HepG2 (cell line): Measurements from ENCODE around the gene GALNT10. TPM values are rescaled to one million over a fixed set of nuclear protein-coding genes. Genes with fewer than 3 reads are reported as not detected.

Source experiments
- ATAC-seq: fragments of 200-7000 bp; cut with Tn5 transposase; 3 replicates; pipeline ENCODE4 v1.9.1; 2020; ENCODE audit warnings: mild to moderate bottlenecking, moderate library complexity
- BruUV-seq: library from RNA; stranded (reverse); fragments of 400-500 nt; replicated peaks from 2 replicates; lab custom pipeline; 2021; lab: Mats Ljungman, UMichigan
- CTCF ChIA-PET: fragments of 300-600 bp; formaldehyde crosslinking; extraction: SDS; loops from one replicate; lab custom pipeline; 2021; ENCODE audit warnings: low total read pairs, inconsistent platforms, low intra/inter-chr PET ratio; lab: Yijun Ruan, JAX
- POLR2A ChIA-PET: fragments of 350-600 bp; sonication (Branson Sonifier 250); formaldehyde crosslinking; loops from one replicate; lab custom pipeline; 2020; ENCODE audit warnings: antibody characterized with exemption, inconsistent platforms; lab: Yijun Ruan, JAX
- DNase-seq: peaks from one replicate; pipeline ENCODE4 v3.0.0-alpha.2; 2015; ENCODE audit warnings: low spot score
- FAIRE-seq: peaks from 3 replicates; lab custom pipeline; 2011; peaks lifted over from hg19 to GRCh38; lab: Jason Lieb, UNC
- H2AFZ ChIP-seq: one replicate; pipeline ENCODE4 v1.6.1; 2011; ENCODE audit warnings: low read length, inconsistent platforms
- H3K27ac ChIP-seq: fragments of 300-600 bp; 3 replicates; pipeline ENCODE4 v1.8.0; 2011; ENCODE audit warnings: mixed run types, mild to moderate bottlenecking, mixed read lengths, low read length, inconsistent platforms; ENCODE audit not compliant: insufficient read depth; ENCODE audit errors: extremely low read length
- H3K27me3 ChIP-seq, 2 experiments: fragments of 200-600 bp in 1 of 2; 2 replicates in 1 of 2; 3 replicates in 1 of 2; pipeline versions ENCODE4 v1.6.0 to v1.8.0; 2011; ENCODE audit warnings: low read length in 2 of 2, mild to moderate bottlenecking in 2 of 2, moderate library complexity in 2 of 2, inconsistent platforms in 1 of 2; ENCODE audit not compliant: insufficient read depth in 2 of 2, control insufficient read depth in 1 of 2
- H3K36me3 ChIP-seq, 2 experiments: fragments of 200-600 bp in 1 of 2; replicated peaks in 1 of 2; 2 replicates in 1 of 2; 3 replicates in 1 of 2; pipeline versions ENCODE4 v1.5.1 to v1.8.0; 2011; ENCODE audit warnings: low read length in 2 of 2, inconsistent platforms in 1 of 2; ENCODE audit not compliant: insufficient read depth in 2 of 2, control insufficient read depth in 1 of 2
- H3K4me1 ChIP-seq: 2 replicates; pipeline ENCODE4 v1.5.1; 2012; ENCODE audit warnings: low read length, inconsistent platforms; ENCODE audit not compliant: insufficient read depth
- H3K4me2 ChIP-seq: 2 replicates; pipeline ENCODE4 v1.6.0; 2011; ENCODE audit warnings: low read depth, low read length, inconsistent platforms
- H3K4me3 ChIP-seq, 3 experiments: fragments of 200-600 bp in 1 of 3; sonication (generic), shearing (Covaris generic) in 1 of 3; replicated peaks in 1 of 3; 2 replicates each; pipeline ENCODE4 v1.5.1; 2011 to 2016; ENCODE audit warnings: low read length in 3 of 3, inconsistent platforms in 2 of 3, low read depth in 2 of 3, mild to moderate bottlenecking in 2 of 3, control low read depth in 1 of 3, mixed read lengths in 1 of 3; ENCODE audit not compliant: insufficient read depth in 1 of 3
- H3K79me2 ChIP-seq: one replicate; pipeline ENCODE4 v1.6.1; 2011; ENCODE audit warnings: low read length, inconsistent platforms; ENCODE audit not compliant: insufficient read depth
- H3K9ac ChIP-seq: 2 replicates; pipeline ENCODE4 v1.6.0; 2011; ENCODE audit warnings: mild to moderate bottlenecking, low read depth, low read length, inconsistent platforms; ENCODE audit not compliant: insufficient read depth
- H3K9me3 ChIP-seq: 2 replicates; pipeline ENCODE4 v1.5.1; 2012; ENCODE audit warnings: mild to moderate bottlenecking, low read length
- H4K20me1 ChIP-seq: 2 replicates; pipeline ENCODE4 v1.6.0; 2011; ENCODE audit warnings: inconsistent platforms, mild to moderate bottlenecking, low read length, moderate library complexity; ENCODE audit not compliant: insufficient read depth
- ASH2L ChIP-seq: fragments of 300-600, 200-600 bp; sonication (generic); IDR thresholded peaks from 2 replicates; pipeline ENCODE4 v1.7.0; 2017; ENCODE audit warnings: low read depth, mild to moderate bottlenecking, moderate library complexity, mixed read lengths, low read length; ENCODE audit not compliant: insufficient read length
- JUNB ChIP-seq: sonication (generic); formaldehyde crosslinking; IDR thresholded peaks from 2 replicates; pipeline ENCODE4 v1.8.0; 2022; ENCODE audit warnings: missing genetic modification reagents, mild to moderate bottlenecking, borderline replicate concordance
- KAT7 ChIP-seq: IDR thresholded peaks from 2 replicates; pipeline ENCODE4 v1.6.1; 2018; ENCODE audit warnings: borderline replicate concordance, missing compliant biosample characterization
- MIER3 ChIP-seq: IDR thresholded peaks from 2 replicates; pipeline ENCODE4 v1.6.1; 2016; ENCODE audit warnings: missing compliant biosample characterization, borderline replicate concordance
- MTF2 ChIP-seq: sonication (generic); formaldehyde crosslinking; IDR thresholded peaks from 2 replicates; pipeline ENCODE4 v1.5.0; 2020; ENCODE audit warnings: missing genetic modification reagents, borderline replicate concordance
- NR2F6 ChIP-seq, 2 experiments: IDR thresholded peaks; 2 replicates each; pipeline ENCODE4 v1.6.1; 2016; ENCODE audit warnings: antibody characterized with exemption in 1 of 2, mild to moderate bottlenecking in 1 of 2
- TBP ChIP-seq: sonication (generic); formaldehyde crosslinking; IDR thresholded peaks from 2 replicates; pipeline ENCODE4 v1.5.0; 2020; ENCODE audit warnings: missing genetic modification reagents
- TEAD3 ChIP-seq: optimal IDR thresholded peaks from 2 replicates; pipeline ENCODE3; 2016; ENCODE audit warnings: borderline replicate concordance
- ZNF264 ChIP-seq: sonication (generic); formaldehyde crosslinking; IDR thresholded peaks from 2 replicates; pipeline ENCODE4 v1.4.0; 2020; ENCODE audit warnings: missing genetic modification reagents
- ZNF343 ChIP-seq: sonication (generic); formaldehyde crosslinking; IDR thresholded peaks from 2 replicates; pipeline ENCODE4 v1.4.0; 2020; ENCODE audit warnings: mild to moderate bottlenecking, missing genetic modification reagents
- ZNF431 ChIP-seq: sonication (generic); formaldehyde crosslinking; IDR thresholded peaks from 2 replicates; pipeline ENCODE4 v1.9.0; 2022; ENCODE audit warnings: missing genetic modification reagents, low read depth, mild to moderate bottlenecking, borderline replicate concordance
- ZNF768 ChIP-seq: sonication (generic); formaldehyde crosslinking; IDR thresholded peaks from 2 replicates; pipeline ENCODE4 v1.4.0; 2020; ENCODE audit warnings: missing genetic modification reagents
- ZNF777 ChIP-seq: sonication (generic); formaldehyde crosslinking; IDR thresholded peaks from 2 replicates; pipeline ENCODE4 v1.4.0; 2020; ENCODE audit warnings: missing genetic modification reagents
- ZSCAN9 ChIP-seq: IDR thresholded peaks from 2 replicates; pipeline ENCODE4 v1.6.1; 2016; ENCODE audit warnings: borderline replicate concordance
- WGBS: methylation state at CpG from one replicate; pipeline ENCODE4 v1.1.6; 2017; ENCODE audit warnings: low lambda C conversion rate; 5-methylcytosine and 5-hydroxymethylcytosine counted together
- in situ Hi-C: cut with HindIII; loops from 2 replicates; pipeline ENCODE4 v1.10.0; 2017; ENCODE audit warnings: low pct_unique_long_range_greater_than_20kb; ENCODE audit not compliant: extremely low pct_ligation_motif_present
- intact Hi-C: fragments of 100-400 bp; cut with micrococcal nuclease; formaldehyde crosslinking; loops from one replicate; pipeline ENCODE4 v1.10.0; 2022; ENCODE audit not compliant: unreplicated experiment
- polyA plus RNA-seq, 8 experiments: library from polyadenylated mRNA; depleted of rRNA in 3 of 8; stranded (reverse) in 7 of 8; unstranded in 1 of 8; fragments of >200 nt; fragmentation: Illumina TruSeq in 4 of 8; extraction: Trizol in 4 of 8; gene quantifications; 2 replicates each; pipeline versions ENCODE4 v1.2.1 to v1.2.3, GENCODE V29; 2011 to 2016; ENCODE audit warnings: low read depth in 4 of 8, missing spikeins in 1 of 8, mixed read lengths in 1 of 8; ENCODE audit not compliant: insufficient read depth in 1 of 8
- total RNA-seq, 5 experiments: library from RNA; depleted of rRNA; stranded (reverse); fragments of >200 nt; fragmentation: Illumina TruSeq; extraction: Trizol; gene quantifications; 2 replicates each; pipeline ENCODE4 v1.2.3, GENCODE V29; 2016; ENCODE audit warnings: low read depth in 1 of 5
- TF ChIP-seq, protein P1 (sequence below): sonication (generic); formaldehyde crosslinking; IDR thresholded peaks from 2 replicates; pipeline ENCODE4 v1.4.0; 2020; ENCODE audit warnings: low read depth, mild to moderate bottlenecking, missing genetic modification reagents
- TF ChIP-seq, protein P2 (sequence below): sonication (generic); formaldehyde crosslinking; IDR thresholded peaks from 2 replicates; pipeline ENCODE4 v1.9.0; 2021; ENCODE audit warnings: mild to moderate bottlenecking, missing genetic modification reagents
- TF ChIP-seq, protein P3 (sequence below): sonication (generic); formaldehyde crosslinking; IDR thresholded peaks from 2 replicates; pipeline ENCODE4 v1.4.0; 2020; ENCODE audit warnings: missing genetic modification reagents

GALNT10 gene
- total and polyA plus RNA-seq, 2 of the 13 experiments (the other 11 are each of a cell fraction or from before 2014, with no cell fraction given): 8.1 to 11.2 TPM

DNA sequence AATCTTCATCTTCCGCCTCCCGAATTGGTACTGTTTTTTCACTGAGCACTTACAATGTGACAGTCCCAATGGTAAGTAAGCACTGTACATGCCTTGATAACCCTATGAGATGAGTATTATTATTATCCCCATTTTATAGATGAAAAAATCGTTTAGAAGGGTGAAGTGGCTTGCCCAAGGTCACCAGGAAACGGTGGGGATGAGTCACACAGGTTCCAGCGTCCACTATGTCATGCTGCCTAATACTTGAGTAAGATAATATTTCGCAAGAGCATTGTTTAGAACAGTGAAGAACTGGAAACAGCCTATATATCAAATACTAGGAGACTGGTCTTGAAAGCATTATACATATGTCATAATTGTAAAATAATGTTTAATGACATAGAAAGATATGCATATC is 274.6 kb downstream of the GALNT10 start:
- CTCF ChIA-PET: no interaction called here
- Histone ChIP-seq H3K27me3 (peaks cover 0 to 3% of the 10 kb centered on the region in 2 experiments; a peak in 2 of 5 replicates), H3K79me2 (no peaks in the 10 kb centered on the region), H3K4me3 (no peak overlapping the region), H3K9me3 (no peaks in the 10 kb centered on the region), H3K27ac (no peak overlapping the region), H4K20me1 (no peaks in the 10 kb centered on the region), H3K4me1 (peaks cover 54% of the 10 kb centered on the region), H3K4me2 (no peak overlapping the region), H2AFZ (no peak overlapping the region), H3K9ac (no peak overlapping the region), H3K36me3 (no peaks in the 10 kb centered on the region)
- POLR2A ChIA-PET: no interaction called here
- intact Hi-C loops (loop anchor here (1.0 to 5.0 kb wide), 2 partner anchors 20 to 393 kb away; partner anchors contain the start of gene SAP30L), in situ Hi-C loops (loop anchor here (5.0 kb wide), 1 partner anchor 142 kb away; no protein-coding TSS in a partner anchor)
- WGBS: 29% methylated on average over 6 of the region's 6 CpGs
- DNase-seq (peak; percentile 71), ATAC-seq (peak; percentile 11; the same call in 1 of the 3 replicates), FAIRE-seq (no peak)
- no TSS peak for BruUV-seq
- TF ChIP-seq JUNB (peak; percentile 43; the same call in 1 of the 2 replicates), ZNF264 (no peak), ZNF343 (CRISPR knock-in tag) (no peak), KAT7 (CRISPR knock-in tag) (no peak), ZNF768 (CRISPR knock-in tag) (no peak), TEAD3 (no peak), NR2F6 (IDR thresholded peaks at IDR 0.05) (no peak), NR2F6 (CRISPR knock-in tag; IDR thresholded peaks at IDR 0.05) (0 out of 2 replicates have a peak, but pooled peaks have one; percentile 12), ASH2L (no peak), TBP (no peak), MTF2 (no peak), ZNF431 (CRISPR knock-in tag) (no peak), MIER3 (no peak), ZNF777 (CRISPR knock-in tag) (no peak), ZSCAN9 (CRISPR knock-in tag) (no peak)
- TF ChIP-seq, protein P1, sequence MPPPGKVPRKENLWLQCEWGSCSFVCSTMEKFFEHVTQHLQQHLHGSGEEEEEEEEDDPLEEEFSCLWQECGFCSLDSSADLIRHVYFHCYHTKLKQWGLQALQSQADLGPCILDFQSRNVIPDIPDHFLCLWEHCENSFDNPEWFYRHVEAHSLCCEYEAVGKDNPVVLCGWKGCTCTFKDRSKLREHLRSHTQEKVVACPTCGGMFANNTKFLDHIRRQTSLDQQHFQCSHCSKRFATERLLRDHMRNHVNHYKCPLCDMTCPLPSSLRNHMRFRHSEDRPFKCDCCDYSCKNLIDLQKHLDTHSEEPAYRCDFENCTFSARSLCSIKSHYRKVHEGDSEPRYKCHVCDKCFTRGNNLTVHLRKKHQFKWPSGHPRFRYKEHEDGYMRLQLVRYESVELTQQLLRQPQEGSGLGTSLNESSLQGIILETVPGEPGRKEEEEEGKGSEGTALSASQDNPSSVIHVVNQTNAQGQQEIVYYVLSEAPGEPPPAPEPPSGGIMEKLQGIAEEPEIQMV (CRISPR knock-in tag): no peak
- TF ChIP-seq, protein P2, sequence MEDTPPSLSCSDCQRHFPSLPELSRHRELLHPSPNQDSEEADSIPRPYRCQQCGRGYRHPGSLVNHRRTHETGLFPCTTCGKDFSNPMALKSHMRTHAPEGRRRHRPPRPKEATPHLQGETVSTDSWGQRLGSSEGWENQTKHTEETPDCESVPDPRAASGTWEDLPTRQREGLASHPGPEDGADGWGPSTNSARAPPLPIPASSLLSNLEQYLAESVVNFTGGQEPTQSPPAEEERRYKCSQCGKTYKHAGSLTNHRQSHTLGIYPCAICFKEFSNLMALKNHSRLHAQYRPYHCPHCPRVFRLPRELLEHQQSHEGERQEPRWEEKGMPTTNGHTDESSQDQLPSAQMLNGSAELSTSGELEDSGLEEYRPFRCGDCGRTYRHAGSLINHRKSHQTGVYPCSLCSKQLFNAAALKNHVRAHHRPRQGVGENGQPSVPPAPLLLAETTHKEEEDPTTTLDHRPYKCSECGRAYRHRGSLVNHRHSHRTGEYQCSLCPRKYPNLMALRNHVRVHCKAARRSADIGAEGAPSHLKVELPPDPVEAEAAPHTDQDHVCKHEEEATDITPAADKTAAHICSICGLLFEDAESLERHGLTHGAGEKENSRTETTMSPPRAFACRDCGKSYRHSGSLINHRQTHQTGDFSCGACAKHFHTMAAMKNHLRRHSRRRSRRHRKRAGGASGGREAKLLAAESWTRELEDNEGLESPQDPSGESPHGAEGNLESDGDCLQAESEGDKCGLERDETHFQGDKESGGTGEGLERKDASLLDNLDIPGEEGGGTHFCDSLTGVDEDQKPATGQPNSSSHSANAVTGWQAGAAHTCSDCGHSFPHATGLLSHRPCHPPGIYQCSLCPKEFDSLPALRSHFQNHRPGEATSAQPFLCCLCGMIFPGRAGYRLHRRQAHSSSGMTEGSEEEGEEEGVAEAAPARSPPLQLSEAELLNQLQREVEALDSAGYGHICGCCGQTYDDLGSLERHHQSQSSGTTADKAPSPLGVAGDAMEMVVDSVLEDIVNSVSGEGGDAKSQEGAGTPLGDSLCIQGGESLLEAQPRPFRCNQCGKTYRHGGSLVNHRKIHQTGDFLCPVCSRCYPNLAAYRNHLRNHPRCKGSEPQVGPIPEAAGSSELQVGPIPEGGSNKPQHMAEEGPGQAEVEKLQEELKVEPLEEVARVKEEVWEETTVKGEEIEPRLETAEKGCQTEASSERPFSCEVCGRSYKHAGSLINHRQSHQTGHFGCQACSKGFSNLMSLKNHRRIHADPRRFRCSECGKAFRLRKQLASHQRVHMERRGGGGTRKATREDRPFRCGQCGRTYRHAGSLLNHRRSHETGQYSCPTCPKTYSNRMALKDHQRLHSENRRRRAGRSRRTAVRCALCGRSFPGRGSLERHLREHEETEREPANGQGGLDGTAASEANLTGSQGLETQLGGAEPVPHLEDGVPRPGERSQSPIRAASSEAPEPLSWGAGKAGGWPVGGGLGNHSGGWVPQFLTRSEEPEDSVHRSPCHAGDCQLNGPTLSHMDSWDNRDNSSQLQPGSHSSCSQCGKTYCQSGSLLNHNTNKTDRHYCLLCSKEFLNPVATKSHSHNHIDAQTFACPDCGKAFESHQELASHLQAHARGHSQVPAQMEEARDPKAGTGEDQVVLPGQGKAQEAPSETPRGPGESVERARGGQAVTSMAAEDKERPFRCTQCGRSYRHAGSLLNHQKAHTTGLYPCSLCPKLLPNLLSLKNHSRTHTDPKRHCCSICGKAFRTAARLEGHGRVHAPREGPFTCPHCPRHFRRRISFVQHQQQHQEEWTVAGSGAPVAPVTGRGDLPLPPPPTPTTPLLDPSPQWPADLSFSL: no peak
- TF ChIP-seq, protein P3, sequence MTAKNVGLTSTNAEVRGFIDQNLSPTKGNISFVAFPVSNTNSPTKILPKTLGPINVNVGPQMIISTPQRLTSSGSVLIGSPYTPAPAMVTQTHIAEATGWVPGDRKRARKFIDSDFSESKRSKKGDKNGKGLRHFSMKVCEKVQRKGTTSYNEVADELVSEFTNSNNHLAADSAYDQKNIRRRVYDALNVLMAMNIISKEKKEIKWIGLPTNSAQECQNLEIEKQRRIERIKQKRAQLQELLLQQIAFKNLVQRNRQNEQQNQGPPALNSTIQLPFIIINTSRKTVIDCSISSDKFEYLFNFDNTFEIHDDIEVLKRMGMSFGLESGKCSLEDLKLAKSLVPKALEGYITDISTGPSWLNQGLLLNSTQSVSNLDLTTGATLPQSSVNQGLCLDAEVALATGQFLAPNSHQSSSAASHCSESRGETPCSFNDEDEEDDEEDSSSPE: no peak
